ENCODE results near the gene ZBTB22.
"Not testable (repeated sequence)": the region's sequence is repeated elsewhere in the genome, so short reads cannot be mapped to it uniquely, and the experiment has no call there.

Gene ZBTB22

DNA sequence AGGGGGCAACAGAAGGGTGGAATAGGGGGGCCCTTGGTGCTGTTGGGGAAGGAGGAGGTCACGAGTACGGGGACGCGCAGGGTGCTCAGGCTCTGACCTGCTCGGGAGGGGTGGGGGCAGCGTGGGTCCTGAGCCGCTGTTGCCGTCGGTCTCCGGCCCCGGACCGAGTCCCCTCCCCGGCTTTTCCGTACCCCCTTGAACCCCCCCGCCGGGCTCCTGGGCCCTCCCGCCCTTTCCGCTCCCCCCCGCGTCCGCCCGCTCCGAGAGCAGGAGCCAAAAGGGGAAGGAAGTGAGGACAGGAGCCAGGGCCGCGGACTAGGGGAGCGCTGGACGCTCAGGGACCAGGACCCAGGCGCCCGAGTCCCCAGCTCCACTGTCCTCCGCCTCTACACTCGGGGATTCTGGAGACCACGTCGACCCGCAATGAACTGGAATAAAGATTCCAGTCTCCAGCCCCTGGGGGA lies 18.7 kb downstream of the ZBTB22 start, which contains the start of gene RGL2:
RGL2 (minus strand) TSS at position 170 of the 464 bp plus-strand sequence. CDS start 332 bp downstream, outside the sequence.
- peak; percentile 77 for DNase-seq

DNA sequence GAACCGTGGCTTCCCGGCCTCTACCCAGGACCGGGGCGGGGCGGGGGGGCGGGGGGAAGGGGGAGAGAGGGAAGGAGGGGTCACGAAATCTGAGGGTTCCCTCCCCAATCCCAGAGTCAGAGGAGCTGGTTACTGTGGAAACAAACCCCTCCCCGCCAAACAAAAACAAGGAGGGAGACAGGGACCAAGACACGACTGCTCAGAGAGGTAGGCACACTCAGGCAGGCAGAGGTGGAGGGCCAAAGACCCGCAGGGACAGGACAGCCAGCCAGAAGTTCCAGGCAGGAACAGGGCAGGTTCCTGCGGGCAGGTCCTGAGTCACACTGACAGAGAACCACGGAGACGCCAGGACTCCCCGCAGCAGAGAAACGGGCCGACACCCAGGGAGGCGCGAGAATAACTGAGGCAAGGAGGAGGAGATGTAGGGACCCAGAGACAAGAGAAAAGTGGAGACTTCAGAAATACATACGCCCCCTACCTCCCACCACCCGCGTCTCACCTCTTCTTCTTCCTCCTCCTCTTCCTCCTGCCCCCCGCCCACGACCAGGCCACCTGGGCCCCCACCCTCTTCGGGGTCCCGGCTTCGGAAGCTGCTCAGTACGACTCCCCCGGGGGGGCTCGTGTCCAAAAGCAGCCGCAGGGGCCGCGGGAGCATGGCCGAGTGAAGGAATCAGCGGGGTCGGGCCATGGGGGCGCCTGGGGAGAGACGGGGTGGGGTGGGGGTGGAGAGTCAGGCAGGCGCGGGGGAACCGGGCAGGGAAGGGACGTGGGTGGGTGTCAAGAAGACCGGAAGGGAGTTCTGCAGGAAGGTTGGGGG lies 19.4 kb downstream of the ZBTB22 start:
- DNase-seq: peak; percentile 35

DNA sequence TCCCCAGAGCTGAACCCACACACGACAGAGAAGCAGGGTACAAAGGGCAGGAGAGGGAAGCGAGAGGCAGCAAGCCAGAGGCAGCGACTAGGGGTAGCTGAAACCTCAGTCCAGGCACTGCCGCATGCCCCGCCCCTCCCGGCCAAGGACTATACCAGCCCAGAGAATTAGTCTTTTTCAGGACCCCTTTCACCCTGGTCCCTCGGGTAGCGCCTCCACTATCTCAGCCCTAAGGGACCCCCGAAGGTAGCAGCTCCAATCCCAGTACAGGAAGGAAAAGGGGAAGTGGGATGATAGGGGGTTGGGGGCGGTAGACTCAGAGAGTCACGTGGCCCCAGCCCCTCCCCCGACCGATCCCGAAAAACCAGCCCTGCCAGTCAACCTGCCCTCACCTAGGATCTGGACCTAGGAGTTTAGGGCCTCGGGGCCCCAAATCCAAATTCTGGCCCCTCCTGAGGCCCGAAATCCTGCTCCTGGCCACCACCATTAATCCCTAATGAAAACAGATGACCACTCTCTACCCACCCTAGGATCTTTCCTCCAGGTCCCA lies 20.1 kb downstream of the ZBTB22 start:
- DNase-seq: no peak

DNA sequence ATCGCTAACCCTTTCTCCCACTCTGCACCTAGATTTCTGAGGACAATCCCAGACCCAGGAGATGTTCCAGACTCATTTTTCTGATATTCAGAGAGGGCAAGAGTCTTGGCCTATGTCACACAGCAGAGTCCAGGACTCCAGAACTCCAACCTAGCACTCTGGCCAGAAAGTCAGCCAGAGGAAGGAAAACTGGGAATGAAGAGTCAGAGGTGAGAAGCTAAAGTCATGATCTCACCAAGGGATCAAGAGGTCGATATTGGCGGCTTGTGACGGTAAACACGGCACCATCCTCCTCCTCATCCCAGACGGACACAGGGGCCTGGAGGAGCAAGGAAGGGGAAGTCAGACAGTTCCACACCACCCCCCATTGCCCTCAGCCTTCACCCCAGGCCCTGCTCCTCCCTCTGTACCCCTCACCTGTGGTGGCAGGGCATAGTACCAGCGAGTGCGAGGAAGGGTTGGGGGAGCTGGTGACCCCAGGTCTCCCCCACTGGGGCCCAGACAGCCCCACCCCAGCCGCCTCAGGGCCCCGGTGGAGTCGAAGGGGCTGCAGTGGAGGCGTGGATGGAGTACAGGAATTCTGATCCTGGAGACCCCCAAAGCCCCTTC lies 20.6 kb downstream of the ZBTB22 start:
- no peak for DNase-seq

DNA sequence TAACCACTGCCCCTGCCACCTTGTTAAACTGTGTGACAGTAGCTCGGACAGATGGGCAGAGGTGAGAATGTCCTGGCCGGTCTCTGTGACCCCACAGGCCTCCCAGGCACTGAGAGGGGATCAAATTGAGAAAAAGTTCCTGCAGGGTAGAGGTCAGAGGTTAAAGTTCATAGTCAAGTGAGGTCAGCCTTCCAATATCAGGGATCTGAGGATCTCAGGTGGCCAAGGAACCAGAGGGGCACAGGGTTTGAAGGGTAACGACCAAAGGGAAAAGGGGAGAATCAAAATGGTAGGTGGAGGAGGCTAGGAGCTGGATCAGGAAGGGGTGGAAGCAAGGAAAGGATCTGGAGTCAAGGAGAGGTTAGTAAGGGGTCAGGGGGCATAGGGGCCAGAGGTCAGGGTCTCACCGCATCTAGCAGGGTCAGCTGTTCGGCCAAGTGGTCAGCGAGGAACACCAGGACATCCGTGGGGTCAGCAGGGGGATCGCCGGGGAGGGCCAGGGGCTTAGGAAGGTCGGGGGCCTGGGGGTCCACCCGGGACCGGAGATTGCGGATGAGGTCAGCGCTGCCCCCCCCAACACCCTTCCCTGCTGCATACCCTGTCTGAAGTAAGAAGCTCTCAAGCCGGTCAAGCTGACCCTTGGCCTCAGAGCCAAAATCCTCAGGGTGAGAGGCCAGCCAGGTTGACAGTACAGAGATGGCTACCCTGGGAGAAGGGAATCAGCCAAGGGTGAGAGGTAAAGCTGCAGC lies 21.7 kb downstream of the ZBTB22 start:
- no peak for DNase-seq

DNA sequence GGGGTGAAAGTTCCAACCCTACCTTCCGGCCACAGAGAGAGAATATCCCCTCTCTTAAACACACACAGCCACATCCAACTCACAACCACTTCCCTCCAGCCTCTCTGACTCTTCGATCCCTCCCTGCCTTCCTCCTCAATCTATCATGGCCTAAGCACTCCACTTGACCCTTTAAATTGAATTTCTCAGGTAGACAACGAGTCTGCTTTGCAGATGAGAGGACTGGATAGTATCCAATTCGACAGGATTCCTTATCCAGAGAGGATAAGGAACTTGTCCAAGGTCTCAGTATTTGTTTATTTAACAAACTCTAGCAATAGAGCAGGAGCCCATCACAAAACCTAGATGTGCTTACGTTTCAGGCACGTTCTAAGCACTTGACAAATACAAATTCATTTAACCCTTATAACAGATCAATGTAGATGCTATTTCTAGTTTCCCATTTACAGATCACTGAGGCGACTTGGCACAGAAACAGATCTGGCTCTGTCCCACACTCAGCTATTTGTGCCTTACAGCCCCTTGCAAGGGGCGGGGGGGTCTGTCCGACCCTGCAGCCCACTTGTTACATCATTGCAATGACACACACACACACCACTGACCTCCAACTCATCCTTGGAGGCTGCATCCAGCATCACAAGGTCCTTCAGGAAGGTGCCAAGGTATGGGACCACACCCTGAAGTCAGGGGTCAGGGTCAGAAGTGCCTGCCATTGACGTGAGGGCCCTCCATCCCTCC lies 23.3 kb downstream of the ZBTB22 start:
- no peak for DNase-seq

DNA sequence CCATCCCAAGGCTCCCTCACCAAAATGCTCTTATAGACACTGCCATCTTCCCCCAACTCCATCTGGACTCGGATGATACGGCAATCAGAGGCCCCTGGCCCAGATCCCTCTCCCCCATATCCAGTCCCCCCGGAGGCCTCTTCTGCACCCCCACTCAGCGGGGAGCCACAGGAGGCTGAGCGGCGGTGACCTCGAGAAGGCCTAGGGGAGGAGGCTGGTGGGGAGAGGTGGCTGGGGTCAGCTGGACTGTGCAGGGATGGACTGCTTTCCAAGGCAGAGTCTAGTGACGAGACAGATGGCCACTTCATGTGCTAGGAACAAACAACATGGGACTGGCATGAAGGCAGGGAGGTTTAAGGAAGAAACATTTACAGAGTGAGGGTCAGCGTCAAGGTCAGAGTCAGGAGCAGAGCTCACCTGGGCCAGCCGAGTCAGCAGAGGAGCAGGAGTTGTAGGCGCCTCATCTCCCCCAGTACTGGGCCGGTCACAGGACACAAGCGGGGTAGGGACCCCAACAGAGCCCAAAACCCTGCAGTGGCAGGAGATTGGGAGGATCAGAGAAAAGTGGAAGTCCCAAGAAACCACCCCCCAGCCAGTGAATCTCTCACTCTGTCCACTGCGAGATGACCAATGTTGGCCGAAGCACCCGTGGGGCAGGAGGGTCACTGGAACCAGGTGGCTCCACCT lies 24.4 kb downstream of the ZBTB22 start:
- no peak for DNase-seq

DNA sequence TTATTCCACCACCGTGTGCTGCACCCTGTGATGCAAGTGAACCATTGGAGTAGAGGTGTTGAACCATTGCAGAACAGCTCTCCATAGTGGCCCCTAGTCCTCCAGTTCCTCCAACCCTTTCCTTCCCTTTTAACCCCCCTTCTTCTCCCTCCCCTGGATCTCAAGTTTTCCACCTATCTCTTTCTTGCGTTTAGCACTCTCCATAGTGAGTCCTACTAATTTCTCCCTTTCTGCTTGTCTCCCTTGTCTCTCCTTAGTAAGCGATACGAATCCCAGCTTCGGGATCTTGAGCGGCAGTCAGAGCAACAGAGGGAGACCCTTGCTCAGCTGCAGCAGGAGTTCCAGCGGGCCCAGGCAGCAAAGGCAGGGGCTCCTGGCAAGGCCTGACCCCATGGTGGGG lies 27.1 kb downstream of the ZBTB22 start:
- DNase-seq: no peak

DNA sequence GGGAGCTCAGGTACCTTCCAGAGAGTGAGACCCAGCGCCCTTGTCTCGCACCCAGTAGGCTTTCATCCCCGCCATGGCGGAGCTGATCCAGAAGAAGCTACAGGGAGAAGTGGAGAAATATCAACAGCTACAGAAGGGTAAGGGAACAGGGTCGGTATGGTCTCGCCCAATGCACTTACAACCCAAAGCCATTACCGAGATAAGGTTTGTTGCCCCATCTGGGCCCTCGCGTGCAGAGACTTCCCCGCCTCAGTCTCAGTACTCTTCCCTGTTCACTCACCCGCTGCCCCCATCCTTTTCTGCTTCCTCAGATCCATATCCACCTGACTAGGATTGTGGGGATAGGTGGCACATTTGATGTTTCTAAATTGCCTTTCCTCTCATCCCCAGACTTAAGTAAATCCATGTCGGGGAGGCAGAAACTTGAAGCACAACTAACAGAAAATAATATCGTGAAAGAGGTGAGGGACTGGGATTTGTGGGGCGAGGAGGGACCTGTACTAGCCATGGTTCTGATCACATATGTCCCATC lies 27.7 kb downstream of the ZBTB22 start:
- no peak for DNase-seq

DNA sequence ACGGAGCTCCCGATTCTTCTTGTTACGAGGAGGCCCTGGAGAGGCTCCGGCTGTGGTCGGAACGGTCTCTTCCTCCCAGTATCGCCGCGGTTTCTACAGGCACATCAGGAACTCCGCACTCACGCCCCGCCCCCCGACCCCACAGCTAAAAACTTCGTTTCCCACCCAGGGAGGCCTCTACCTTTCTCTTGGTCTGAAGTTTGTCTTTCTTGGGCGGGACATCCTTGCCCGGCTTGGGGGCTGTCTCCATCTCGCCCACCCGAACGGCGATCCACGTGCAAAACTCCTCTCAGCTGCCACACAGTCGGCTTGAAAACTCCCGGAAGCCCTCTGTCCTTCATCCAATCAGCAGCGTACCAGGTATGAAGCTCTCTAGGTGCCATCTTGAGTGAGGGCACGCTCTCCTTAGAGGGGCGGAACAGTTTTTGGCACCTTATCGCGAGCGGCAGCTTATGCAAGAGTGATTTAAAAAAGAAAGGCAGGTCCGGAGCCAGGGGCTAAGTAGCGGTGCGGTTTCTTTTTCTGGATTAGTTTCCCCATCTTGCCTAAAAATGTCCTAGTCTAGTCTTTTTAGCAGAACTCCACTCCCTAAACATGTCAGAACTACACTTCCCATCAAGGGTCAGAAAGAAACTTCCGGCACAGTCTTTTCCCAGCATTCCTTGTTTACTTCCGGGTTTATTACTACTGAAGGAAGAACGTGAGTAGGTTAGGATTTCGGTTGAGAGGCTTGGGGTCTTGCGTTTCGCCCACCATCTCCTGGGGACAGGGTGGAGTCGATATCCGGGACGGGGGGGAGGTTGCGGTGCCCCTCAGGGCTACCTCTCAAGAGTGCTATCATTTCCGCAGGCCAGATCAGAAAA lies 28.4 kb downstream of the ZBTB22 start, which contains the start of the genes PFDN6 and WDR46:
PFDN6 (plus strand) TSS at position 681 of the 863 bp plus-strand sequence. CDS start 256 bp downstream, outside the sequence.
WDR46 (minus strand) TSS at position 319 of the 863 bp plus-strand sequence; CDS start at position 250, 69 bp downstream.
- peak; percentile 89 for DNase-seq

DNA sequence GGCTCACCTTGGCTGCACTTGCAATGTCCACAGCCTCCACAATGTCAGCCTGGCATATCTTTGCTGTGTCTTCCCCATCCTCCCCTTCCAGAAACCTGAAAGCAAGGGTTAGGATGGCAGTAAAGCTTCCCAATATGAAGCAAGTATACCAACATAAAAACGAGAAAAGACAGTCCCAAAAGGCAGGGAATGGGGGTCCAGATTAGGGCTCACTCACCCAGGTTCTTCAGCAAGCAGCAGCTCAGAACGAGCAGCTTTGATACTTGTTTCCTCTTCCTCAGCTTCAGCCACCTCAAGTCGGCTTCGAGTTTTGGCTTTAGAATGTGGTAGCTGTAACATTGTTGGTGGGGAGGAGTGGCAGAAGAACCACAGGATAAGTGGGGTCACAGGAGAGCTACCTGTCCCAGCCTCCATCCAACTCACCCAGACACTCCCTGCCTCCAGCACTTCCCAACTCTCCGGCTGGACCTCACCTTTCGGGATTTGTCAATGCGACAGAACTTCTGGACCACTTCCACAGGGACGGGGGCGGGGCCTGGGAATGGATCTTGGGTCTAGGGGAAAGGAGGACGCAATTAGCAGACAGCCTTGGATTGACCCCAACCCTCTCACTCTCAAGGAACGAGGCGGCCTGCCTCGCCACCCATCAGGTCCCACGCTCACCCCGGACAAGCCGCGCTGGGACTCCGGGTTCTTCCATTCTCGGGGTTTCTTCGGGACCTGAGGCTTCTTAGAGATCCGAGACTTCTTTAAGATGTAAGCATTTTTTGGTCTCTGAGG lies 29.2 kb downstream of the ZBTB22 start:
- no peak for DNase-seq

DNA sequence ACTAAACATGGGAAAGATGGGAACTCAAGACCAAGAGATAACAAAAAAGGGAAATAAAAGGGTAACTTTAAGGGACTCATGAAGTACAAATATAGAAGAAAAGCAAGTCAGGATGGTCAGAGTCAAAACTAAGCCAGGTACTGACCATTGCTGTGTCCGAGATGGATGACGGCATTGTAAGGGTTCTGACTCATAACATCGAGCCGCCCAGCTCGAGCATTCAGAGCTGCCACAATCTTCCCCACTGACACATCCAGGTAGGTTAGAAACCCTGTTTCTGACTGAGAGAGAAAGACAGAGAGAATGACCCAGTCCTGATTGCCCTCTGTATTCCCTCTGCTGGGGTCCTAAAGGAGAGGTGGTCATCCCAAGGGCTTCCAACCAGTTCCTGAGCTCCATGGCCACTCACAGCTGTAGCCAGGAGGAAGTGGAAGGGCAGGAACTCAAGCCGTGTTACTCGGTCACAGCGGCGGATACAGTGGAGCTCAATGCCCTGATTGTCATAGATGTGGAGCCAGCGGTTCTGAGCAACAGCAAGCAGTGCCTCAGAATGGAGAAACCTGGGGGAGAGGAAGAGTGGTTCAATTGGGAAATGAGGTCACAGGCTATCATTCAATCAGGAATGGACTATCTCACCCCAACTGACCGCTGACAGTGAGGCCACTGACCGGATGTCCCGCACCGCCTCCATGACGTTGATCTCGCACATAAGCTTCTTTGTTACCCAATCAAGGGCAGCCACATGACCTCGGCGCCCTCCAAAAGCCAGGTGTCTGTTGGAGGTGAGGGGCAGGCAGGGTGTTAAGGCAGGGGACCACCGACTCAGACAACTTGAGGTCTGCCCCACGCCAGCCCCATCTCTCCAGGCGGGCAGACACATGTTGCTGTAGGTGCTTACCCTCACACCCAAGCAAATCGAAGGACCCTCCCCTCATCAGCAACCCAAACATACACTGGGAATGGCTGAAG lies 30.3 kb downstream of the ZBTB22 start:
- DNase-seq: no peak

DNA sequence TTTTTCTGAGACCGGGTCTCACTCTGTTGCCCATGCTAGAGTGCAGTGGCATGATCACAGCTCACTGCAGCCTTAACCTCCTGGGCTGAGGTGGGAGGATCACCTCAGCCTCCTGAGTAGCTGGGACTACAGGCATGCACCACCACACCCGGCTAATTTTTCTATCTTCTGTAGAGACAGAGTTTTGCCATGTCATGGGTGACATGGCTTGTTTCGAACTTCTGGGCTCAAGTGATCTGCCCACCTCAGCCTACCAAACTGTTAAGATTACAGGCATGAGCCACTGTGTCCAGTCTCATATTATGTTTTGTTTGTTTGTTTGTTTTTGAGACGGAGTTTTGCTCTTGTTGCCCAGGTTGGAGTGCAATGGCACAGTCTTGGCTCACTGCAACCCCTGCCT lies 32.3 kb downstream of the ZBTB22 start:
- DNase-seq: not testable (repeated sequence)

DNA sequence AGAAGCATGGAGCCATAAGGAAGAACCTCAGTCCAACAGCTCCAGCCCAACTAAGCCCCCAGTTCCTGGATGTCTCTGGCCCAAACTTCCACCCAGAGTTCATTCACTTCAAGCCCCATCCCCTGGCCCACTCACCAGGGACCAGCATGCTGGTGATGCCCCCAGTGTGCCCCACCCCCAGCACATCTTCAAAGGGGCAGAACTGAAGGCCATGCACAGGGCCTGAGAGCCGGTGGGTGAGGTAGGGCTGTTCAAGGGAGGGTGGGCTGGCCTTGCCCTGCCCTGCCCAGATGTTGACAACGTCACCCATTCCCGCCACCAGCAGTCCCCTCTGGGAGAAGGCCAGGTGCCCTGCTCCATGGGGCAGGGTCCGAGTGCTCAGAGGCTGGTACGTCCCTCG lies 37.0 kb downstream of the ZBTB22 start:
- no peak for DNase-seq

DNA sequence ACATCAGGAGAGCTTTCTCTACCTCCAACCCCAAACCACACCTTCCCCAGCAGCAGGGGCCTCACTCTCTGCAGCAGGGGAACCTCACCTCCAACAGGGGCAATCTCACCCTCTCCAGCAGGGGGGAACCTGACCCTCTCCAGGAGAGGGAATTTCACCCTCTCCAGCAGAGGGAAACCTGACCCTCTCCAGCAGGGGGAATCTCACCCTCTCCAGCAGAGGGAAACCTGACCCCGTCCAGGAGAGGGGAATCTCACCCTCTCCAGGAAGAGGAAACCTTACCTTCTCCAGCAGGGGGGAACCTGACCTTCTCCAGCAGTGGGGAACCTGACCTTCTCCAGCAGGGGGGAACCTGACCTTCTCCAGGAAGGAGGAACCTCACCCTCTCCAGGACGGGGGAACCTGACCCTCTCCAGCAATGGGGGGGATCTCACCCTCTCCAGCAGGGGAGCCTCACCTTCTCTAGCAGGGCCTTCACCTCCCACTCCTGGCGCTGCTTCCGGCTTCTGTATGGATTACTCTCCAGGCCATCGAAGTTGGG lies 37.5 kb downstream of the ZBTB22 start:
- DNase-seq: peak; percentile 33

DNA sequence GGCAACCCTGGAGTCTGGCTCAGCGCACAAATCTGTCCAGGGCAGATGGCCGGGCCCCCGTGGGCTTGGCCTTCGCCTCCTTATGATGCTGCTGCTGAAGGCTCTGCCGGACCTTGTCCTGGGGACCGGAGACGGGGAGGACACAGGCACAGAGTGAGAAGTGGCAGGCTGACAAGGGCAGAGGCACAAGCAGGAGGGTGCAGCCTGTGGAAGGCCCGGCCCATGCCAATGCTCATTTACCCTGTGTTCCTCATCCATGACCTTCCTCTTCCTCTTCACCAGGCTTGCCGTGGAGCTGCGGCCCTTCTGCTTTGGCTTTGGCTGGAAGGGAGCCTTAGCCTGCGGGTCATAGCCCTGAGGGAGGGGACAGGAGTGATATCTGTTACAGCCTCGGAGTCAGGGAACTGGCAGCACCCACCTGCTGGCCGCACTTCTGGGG lies 38.3 kb downstream of the ZBTB22 start:
- no peak for DNase-seq

DNA sequence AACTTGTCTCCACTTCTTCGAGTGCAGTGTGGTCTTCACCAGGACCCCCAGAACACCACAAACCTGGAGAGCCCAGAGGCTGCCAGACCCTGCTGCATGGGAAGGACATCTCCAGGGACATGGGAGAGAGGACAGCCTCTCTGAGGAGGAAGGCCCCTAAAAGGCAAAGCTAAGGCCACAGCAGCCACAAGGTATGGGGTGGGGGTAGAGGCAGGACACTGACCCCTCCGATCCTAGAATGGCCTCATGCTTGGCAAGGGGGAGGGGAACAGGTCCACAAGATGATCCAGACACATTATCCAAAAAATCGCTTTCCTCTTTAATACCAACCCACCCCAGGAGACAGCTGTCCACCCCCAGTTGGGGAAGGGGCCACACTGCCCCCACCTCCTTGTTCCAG lies 38.7 kb downstream of the ZBTB22 start:
- DNase-seq: no peak

DNA sequence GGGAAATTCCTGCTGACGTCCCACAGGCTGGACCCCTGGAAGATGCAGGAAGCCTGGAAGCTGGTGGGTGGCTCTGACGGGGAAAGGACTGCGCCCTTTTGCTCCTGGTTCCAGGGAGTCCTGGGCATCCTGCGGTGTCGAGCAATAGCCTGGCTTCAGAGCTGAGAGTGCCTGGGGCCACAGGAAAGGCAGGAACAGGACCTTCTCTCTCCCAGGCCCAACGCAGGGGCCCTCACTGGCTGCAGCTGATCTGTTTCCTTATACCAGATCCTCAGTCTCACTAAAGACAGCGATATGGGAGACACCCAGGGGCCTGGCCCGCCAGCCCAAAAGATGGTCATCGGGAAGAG lies 39.2 kb downstream of the ZBTB22 start:
- no peak for DNase-seq
